Fibroblast of mammary gland (primary cell): ENCODE data around the gene GRK6.

Experiments used
- DNase-seq: peaks from one replicate; pipeline ENCODE4 v3.0.0-alpha.2; 2010; ENCODE audit warnings: low read depth
- H3K4me3 ChIP-seq: 2 replicates; pipeline ENCODE4 v1.5.1; 2011; ENCODE audit warnings: low read depth, mild to moderate bottlenecking, low read length, moderate library complexity; ENCODE audit not compliant: control insufficient read depth
- TF ChIP-seq, protein P1 (sequence below): conservative IDR thresholded peaks from 2 replicates; pipeline ENCODE4 v1.5.1; 2011; ENCODE audit warnings: low read depth, low read length, inconsistent platforms; ENCODE audit not compliant: control insufficient read depth, insufficient read depth

GRK6 gene

GRCh38 chr5:177466861-177467260 is 40.4 kb downstream of the GRK6 start:
- DNase-seq, result no peak
- H3K4me3 ChIP-seq, result no peak overlapping the region
- TF ChIP-seq, protein P1, sequence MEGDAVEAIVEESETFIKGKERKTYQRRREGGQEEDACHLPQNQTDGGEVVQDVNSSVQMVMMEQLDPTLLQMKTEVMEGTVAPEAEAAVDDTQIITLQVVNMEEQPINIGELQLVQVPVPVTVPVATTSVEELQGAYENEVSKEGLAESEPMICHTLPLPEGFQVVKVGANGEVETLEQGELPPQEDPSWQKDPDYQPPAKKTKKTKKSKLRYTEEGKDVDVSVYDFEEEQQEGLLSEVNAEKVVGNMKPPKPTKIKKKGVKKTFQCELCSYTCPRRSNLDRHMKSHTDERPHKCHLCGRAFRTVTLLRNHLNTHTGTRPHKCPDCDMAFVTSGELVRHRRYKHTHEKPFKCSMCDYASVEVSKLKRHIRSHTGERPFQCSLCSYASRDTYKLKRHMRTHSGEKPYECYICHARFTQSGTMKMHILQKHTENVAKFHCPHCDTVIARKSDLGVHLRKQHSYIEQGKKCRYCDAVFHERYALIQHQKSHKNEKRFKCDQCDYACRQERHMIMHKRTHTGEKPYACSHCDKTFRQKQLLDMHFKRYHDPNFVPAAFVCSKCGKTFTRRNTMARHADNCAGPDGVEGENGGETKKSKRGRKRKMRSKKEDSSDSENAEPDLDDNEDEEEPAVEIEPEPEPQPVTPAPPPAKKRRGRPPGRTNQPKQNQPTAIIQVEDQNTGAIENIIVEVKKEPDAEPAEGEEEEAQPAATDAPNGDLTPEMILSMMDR, result no peak

DNA sequence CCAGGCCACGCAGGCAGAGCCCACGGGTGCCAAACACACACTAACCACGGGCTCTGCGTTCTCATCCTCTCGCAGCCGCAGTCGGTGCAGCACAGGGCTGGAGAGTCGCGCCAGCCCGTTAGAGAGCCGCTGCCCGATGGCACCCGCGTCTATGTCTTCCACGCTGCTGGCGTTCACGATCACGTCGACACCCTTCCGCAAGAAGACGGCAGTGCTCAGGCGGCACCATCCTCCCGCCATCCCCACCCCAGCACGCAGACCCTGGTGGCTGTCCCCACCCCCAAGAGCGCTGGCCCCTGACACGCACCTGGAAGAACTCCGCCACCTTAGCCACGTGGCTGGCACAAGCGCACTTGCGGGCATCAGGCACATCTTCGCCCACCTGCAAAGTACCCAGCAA is 41.0 kb downstream of the GRK6 start:
- DNase-seq, result no peak
- no peak overlapping the region for H3K4me3 ChIP-seq
- TF ChIP-seq, protein P1, result no peak

DNA sequence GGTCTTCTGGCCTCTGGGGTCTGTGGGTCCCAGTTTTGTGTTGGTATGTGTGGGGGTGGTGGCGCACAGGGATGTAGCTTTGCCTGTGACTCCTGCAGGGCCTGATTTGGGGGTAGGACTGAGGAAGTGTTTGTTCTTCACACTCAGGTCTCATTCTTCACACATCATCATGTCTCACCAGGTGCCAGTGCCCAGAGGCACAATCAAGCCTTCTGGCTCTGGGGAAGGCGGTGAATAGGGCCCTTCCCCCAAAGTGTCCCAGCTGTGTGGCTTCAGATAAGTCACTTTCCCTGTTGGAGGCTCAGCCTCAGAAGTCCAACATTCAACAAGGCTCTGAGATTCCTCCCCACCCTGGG is 41.8 kb downstream of the GRK6 start:
- no peak for DNase-seq
- H3K4me3 ChIP-seq, result no peak overlapping the region
- TF ChIP-seq, protein P1, result no peak

GRCh38 chr5:177468685-177469628 is 42.5 kb downstream of the GRK6 start:
- peak; percentile 58 for DNase-seq
- TF ChIP-seq, protein P1, result no peak
- no peak overlapping the region for H3K4me3 ChIP-seq

GRCh38 chr5:177469750-177470525 is 43.5 kb downstream of the GRK6 start:
- no peak for DNase-seq
- H3K4me3 ChIP-seq, result no peak overlapping the region
- TF ChIP-seq, protein P1, result no peak

- TF ChIP-seq, protein P1, result peak; percentile 30
- DNase-seq, result peak; percentile 78
- peak overlapping the region; percentile 75 for H3K4me3 ChIP-seq
Measured at GRCh38 chr5:177470759-177471536, 44.5 kb downstream of the GRK6 start.
